DMS 273 (cell line): Measurements from ENCODE around the gene ADGRL3.

Source experiments
- DNase-seq: peaks from one replicate; lab custom pipeline; 2025; ENCODE audit not compliant: unreplicated experiment; lab: John Stamatoyannopoulos, UW

ADGRL3 gene

GRCh38 chr4:61200187-61200915 is at the start of gene ADGRL3:
ADGRL3 (plus strand) TSS chr4:61200326.
- peak; percentile 86 for DNase-seq

GRCh38 chr4:61152433-61152832 is 47.7 kb upstream of the ADGRL3 start:
- DNase-seq: no peak

- DNase-seq: no peak
Measured at GRCh38 chr4:61160478-61160877, 39.6 kb upstream of the ADGRL3 start.

GRCh38 chr4:61162116-61162515 is 38.0 kb upstream of the ADGRL3 start:
- no peak for DNase-seq

GRCh38 chr4:61173799-61174198 is 26.3 kb upstream of the ADGRL3 start:
- DNase-seq: no peak

- no peak for DNase-seq
Measured at GRCh38 chr4:61175495-61175894, 24.6 kb upstream of the ADGRL3 start.

- DNase-seq: no peak
Measured at GRCh38 chr4:61177367-61177766, 22.8 kb upstream of the ADGRL3 start.

GRCh38 chr4:61180405-61180804 is 19.7 kb upstream of the ADGRL3 start:
- no peak for DNase-seq

GRCh38 chr4:61182915-61183314 is 17.2 kb upstream of the ADGRL3 start:
- no peak for DNase-seq

- no peak for DNase-seq
Measured at GRCh38 chr4:61185288-61185687, 14.8 kb upstream of the ADGRL3 start.

GRCh38 chr4:61192392-61192791 is 7.7 kb upstream of the ADGRL3 start:
- DNase-seq: no peak

GRCh38 chr4:61193863-61194262 is 6.3 kb upstream of the ADGRL3 start:
- no peak for DNase-seq

- DNase-seq: no peak
Measured at GRCh38 chr4:61194571-61194970, 5.6 kb upstream of the ADGRL3 start.

- no peak for DNase-seq
Measured at GRCh38 chr4:61195101-61195500, 5.0 kb upstream of the ADGRL3 start.

GRCh38 chr4:61198686-61199085 is 1.4 kb upstream of the ADGRL3 start:
- DNase-seq: no peak

- no peak for DNase-seq
Measured at GRCh38 chr4:61199873-61200186, 296 bp upstream of the ADGRL3 start.

GRCh38 chr4:61200916-61201526 is 895 bp downstream of the ADGRL3 start:
- peak; percentile 63 for DNase-seq

- peak; percentile 55 for DNase-seq
Measured at GRCh38 chr4:61201561-61201960, 1.4 kb downstream of the ADGRL3 start.

GRCh38 chr4:61201961-61202637 is 2.0 kb downstream of the ADGRL3 start:
- DNase-seq: peak; percentile 55

GRCh38 chr4:61202638-61203435 is 2.7 kb downstream of the ADGRL3 start:
- DNase-seq: peak; percentile 65

- DNase-seq: no peak
Measured at GRCh38 chr4:61203436-61203790, 3.3 kb downstream of the ADGRL3 start.
